ENCODE results near the gene S1PR3. TPM values are rescaled to one million over a fixed set of nuclear protein-coding genes. Genes with fewer than 3 reads are reported as not detected.

S1PR3 gene
- total and polyA plus RNA-seq, 9 of the 15 experiments (the other 6 are each of a cell fraction or from before 2014, with no cell fraction given) = 0.03 to 2.0 (median 0.29) TPM

- Histone ChIP-seq H3K27me3 (ENCODE audit: control insufficient read depth in 2 of 2, insufficient read depth in 2 of 2, low read length in 2 of 2) (no peaks in the 10 kb centered on the region; a peak in 1 of 5 replicates), H3K9me1 (ENCODE audit: control insufficient read depth, insufficient read depth, low read length) (no peaks in the 10 kb centered on the region), H3K4me2 (ENCODE audit: insufficient read depth, low read length) (no peak overlapping the region), H4K20me1 (replicated peaks; ENCODE audit: control insufficient read depth, insufficient read depth, low read length) (no peaks in the 10 kb centered on the region), H3K27ac (ENCODE audit: extremely low read depth, low read depth, low read length) (no peak overlapping the region), H3K4me3 (no peak overlapping the region), H3K36me3 (ENCODE audit: control insufficient read depth, insufficient read depth, low read length) (no peaks in the 10 kb centered on the region), H3K9ac (ENCODE audit: insufficient read depth in 1 of 2, low read depth in 2 of 2, low read length in 2 of 2) (no peak overlapping the region), H3K4me1 (replicated peaks in 1 of 2; ENCODE audit: control insufficient read depth in 2 of 2, insufficient read depth in 2 of 2, low read length in 2 of 2) (peaks cover 0 to 3% of the 10 kb centered on the region in 2 experiments; a peak in 1 of 5 replicates), H3K79me2 (ENCODE audit: control insufficient read depth, insufficient read depth, low read length) (no peaks in the 10 kb centered on the region), H3K9me3 (replicated peaks; ENCODE audit: control insufficient read depth, insufficient read depth, low read depth, low read length) (no peaks in the 10 kb centered on the region), H2AFZ (ENCODE audit: low read depth, low read length) (no peak overlapping the region)
- BruUV-seq (replicated peaks) = no TSS peak
- WGBS (ENCODE audit: insufficient coverage, low coverage, missing lambda C conversion rate) = 22% methylated on average over 9 of the region's 10 CpGs
- ChIA-PET POLR2A (interaction anchor here (0.6 to 1.0 kb wide), 3 partner anchors 36 to 343 kb away, joined by 3 read pairs; no protein-coding TSS in a partner anchor), CTCF (ENCODE audit: low intra/inter-chr PET ratio) (no interaction called here)
- intact Hi-C loops (cut with micrococcal nuclease) (no loop called here), in situ Hi-C loops (cut with MboI) (no loop called here)
- no peak for DNase-seq (ENCODE audit: extremely low read depth in 1 of 4, low spot score in 3 of 4)
- no peak for TF ChIP-seq CEBPG (CRISPR knock-in tag; IDR thresholded peaks at IDR 0.05)
- no peak for TF ChIP-seq CEBPG (tag; conservative IDR thresholded peaks at IDR 0.05 in 1 of 2, IDR thresholded peaks at IDR 0.05 in 1 of 2)
- no peak for TF ChIP-seq FOXA1 (IDR thresholded peaks at IDR 0.05; ENCODE audit: borderline replicate concordance)
- no peak for TF ChIP-seq HNRNPL (IDR thresholded peaks at IDR 0.05; ENCODE audit: low read depth, low read length)
- no peak for TF ChIP-seq ZBTB8A (IDR thresholded peaks at IDR 0.05; ENCODE audit: partially characterized antibody)
- no peak for FAIRE-seq
- ATAC-seq = no peak
Measured at GRCh38 chr9:88966894-88967676, 24.2 kb upstream of the S1PR3 start.

DNA sequence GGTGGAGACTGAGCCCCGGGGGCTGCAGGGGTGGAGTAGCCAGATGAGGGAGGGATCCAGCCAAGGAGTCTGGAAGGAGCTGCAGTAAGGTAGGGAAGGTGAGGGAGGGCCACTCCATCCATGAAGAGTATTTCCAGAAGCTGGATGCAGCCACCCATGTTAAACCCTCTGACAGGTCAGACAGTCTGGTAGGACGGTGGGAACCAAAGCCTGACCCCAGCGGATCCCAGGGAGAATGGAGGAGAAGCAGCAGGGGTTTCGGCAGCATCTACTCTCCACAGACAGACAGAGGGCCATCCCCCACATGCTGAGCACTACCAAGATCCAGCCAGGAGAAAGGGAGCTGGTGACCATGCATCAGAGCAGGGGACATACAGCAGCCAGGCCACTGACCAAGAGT lies 22.5 kb upstream of the S1PR3 start:
- H2AFZ ChIP-seq (ENCODE audit: low read depth, low read length) = no peak overlapping the region
- WGBS (ENCODE audit: insufficient coverage, low coverage, missing lambda C conversion rate) = 60% methylated on average over 2 of the region's 4 CpGs
- no peaks in the 10 kb centered on the region for H3K36me3 ChIP-seq (ENCODE audit: control insufficient read depth, insufficient read depth, low read length)
- H4K20me1 ChIP-seq (replicated peaks; ENCODE audit: control insufficient read depth, insufficient read depth, low read length) = no peaks in the 10 kb centered on the region
- H3K9ac ChIP-seq (ENCODE audit: insufficient read depth in 1 of 2, low read depth in 2 of 2, low read length in 2 of 2) = no peak overlapping the region
- in situ Hi-C loops (cut with MboI) (no loop called here), intact Hi-C loops (cut with micrococcal nuclease) (no loop called here)
- DNase-seq (ENCODE audit: extremely low read depth in 1 of 4, low spot score in 3 of 4) (no peak), FAIRE-seq (no peak), ATAC-seq (no peak)
- H3K4me2 ChIP-seq (ENCODE audit: insufficient read depth, low read length) = no peak overlapping the region
- H3K9me1 ChIP-seq (ENCODE audit: control insufficient read depth, insufficient read depth, low read length) = no peaks in the 10 kb centered on the region
- CTCF ChIA-PET (ENCODE audit: low intra/inter-chr PET ratio) = no interaction called here
- H3K27me3 ChIP-seq (ENCODE audit: control insufficient read depth in 2 of 2, insufficient read depth in 2 of 2, low read length in 2 of 2) = peaks cover 0 to 3% of the 10 kb centered on the region in 2 experiments; a peak in 1 of 5 replicates
- POLR2A ChIA-PET = no interaction called here
- BruUV-seq (replicated peaks) = no TSS peak
- H3K4me1 ChIP-seq (replicated peaks in 1 of 2; ENCODE audit: control insufficient read depth in 2 of 2, insufficient read depth in 2 of 2, low read length in 2 of 2) = peaks cover 0 to 3% of the 10 kb centered on the region in 2 experiments; a peak in 1 of 5 replicates
- H3K79me2 ChIP-seq (ENCODE audit: control insufficient read depth, insufficient read depth, low read length) = no peaks in the 10 kb centered on the region
- no peaks in the 10 kb centered on the region for H3K9me3 ChIP-seq (replicated peaks; ENCODE audit: control insufficient read depth, insufficient read depth, low read depth, low read length)
- no peak overlapping the region for H3K4me3 ChIP-seq
- H3K27ac ChIP-seq (ENCODE audit: extremely low read depth, low read depth, low read length) = no peak overlapping the region
- TF ChIP-seq, protein P1, sequence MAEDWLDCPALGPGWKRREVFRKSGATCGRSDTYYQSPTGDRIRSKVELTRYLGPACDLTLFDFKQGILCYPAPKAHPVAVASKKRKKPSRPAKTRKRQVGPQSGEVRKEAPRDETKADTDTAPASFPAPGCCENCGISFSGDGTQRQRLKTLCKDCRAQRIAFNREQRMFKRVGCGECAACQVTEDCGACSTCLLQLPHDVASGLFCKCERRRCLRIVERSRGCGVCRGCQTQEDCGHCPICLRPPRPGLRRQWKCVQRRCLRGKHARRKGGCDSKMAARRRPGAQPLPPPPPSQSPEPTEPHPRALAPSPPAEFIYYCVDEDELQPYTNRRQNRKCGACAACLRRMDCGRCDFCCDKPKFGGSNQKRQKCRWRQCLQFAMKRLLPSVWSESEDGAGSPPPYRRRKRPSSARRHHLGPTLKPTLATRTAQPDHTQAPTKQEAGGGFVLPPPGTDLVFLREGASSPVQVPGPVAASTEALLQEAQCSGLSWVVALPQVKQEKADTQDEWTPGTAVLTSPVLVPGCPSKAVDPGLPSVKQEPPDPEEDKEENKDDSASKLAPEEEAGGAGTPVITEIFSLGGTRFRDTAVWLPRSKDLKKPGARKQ (CRISPR knock-in tag; IDR thresholded peaks at IDR 0.05) = no peak
- TF ChIP-seq TFE3 (CRISPR knock-in tag; IDR thresholded peaks at IDR 0.05) (no peak), POLR2AphosphoS2 (IDR thresholded peaks at IDR 0.05; ENCODE audit: low read length) (no peak), ZBTB1 (CRISPR knock-in tag; IDR thresholded peaks at IDR 0.05; ENCODE audit: borderline replicate concordance, low read depth) (no peak), KLF16 (IDR thresholded peaks at IDR 0.05) (no peak), LCOR (CRISPR knock-in tag; IDR thresholded peaks at IDR 0.05) (no peak)
